ENCODE measurements around the gene TOR4A.

Gene TOR4A

GRCh38 chr9:137273611-137274320, 3.8 kb upstream of the TOR4A start:
- TF ChIP-seq, protein P1, sequence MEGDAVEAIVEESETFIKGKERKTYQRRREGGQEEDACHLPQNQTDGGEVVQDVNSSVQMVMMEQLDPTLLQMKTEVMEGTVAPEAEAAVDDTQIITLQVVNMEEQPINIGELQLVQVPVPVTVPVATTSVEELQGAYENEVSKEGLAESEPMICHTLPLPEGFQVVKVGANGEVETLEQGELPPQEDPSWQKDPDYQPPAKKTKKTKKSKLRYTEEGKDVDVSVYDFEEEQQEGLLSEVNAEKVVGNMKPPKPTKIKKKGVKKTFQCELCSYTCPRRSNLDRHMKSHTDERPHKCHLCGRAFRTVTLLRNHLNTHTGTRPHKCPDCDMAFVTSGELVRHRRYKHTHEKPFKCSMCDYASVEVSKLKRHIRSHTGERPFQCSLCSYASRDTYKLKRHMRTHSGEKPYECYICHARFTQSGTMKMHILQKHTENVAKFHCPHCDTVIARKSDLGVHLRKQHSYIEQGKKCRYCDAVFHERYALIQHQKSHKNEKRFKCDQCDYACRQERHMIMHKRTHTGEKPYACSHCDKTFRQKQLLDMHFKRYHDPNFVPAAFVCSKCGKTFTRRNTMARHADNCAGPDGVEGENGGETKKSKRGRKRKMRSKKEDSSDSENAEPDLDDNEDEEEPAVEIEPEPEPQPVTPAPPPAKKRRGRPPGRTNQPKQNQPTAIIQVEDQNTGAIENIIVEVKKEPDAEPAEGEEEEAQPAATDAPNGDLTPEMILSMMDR (IDR thresholded peaks at IDR 0.05; ENCODE audit: insufficient read depth, low read length, missing control alignments): no peak
- ChIA-PET POLR2A (interaction anchor here (1.2 to 1.4 kb wide), 2 partner anchors 9 to 33 kb away, joined by 3 to 4 read pairs; partner anchors contain the start of gene TUBB4B), CTCF (interaction anchor here (0.8 to 2.2 kb wide), 4 partner anchors 9 to 47 kb away, joined by 3 to 5 read pairs (median 3); partner anchors contain the start of gene RNF224)
- no peak overlapping the region for H3K4me3 ChIP-seq (ENCODE audit: low read depth, low read length)
- no peak for DNase-seq (ENCODE audit: low read depth, low spot score)

GRCh38 chr9:137275203-137275587, 2.3 kb upstream of the TOR4A start:
- TF ChIP-seq, protein P1 (IDR thresholded peaks at IDR 0.05; ENCODE audit: insufficient read depth, low read length, missing control alignments): no peak
- ChIA-PET CTCF (no interaction called here), POLR2A (interaction anchor here (1.4 kb wide), 1 partner anchor 10 kb away, joined by 3 read pairs; no protein-coding TSS in a partner anchor)
- no peak overlapping the region for H3K4me3 ChIP-seq (ENCODE audit: low read depth, low read length)
- DNase-seq (ENCODE audit: low read depth, low spot score): no peak

DNA sequence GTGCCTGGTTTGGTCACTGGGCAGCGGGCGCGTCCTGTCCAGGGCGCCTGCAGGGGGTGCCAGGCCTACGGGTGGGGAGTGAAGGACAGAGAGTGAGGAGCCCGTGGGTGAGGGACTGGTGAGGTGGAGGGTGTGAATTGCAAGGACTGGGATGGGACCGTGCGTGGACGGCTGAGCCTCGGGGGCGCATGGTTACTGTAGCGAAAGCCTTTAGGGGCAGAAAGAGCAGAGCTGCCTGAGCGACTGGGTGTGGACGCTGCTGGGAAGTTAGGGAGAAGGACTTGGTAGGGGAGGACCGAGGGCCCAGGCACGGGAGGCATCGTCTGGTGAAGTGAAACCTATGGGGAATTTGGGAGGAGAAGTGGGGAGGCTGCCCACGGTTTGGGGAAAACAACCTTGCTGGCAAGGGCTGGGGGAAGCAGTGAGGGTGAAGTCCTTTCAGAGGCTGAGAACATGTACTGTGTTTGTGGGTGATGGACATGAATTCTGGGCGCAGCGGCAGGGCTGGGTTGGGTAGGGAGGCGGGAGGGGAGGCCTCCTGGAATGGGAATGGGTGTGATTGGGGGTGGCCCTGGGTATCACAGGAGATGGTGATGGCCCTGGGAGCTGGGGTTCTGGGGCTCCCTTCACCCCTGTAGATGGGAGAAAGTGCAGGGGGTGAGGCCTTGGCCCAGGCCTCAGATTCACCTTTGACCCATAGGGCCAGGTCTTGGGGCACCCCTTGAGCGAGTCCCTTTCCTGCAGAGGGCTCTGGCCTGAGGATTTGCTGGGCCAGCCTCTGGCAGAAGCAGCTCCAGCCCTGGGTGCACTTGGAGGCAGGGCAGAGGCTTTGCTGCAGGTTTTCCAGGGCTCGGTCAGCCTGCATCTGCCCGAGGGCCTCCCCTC, 1.7 kb upstream of the TOR4A start:
- no peak for DNase-seq (ENCODE audit: low read depth, low spot score)
- TF ChIP-seq, protein P1 (IDR thresholded peaks at IDR 0.05; ENCODE audit: insufficient read depth, low read length, missing control alignments): no peak
- ChIA-PET CTCF (interaction anchor here (1.9 kb wide), 1 partner anchor 39 kb away, joined by 7 read pairs; no protein-coding TSS in a partner anchor), POLR2A (interaction anchor here (2.2 kb wide), 1 partner anchor 35 kb away, joined by 18 read pairs; the partner anchor contains the start of gene TUBB4B)
- no peak overlapping the region for H3K4me3 ChIP-seq (ENCODE audit: low read depth, low read length)

DNA sequence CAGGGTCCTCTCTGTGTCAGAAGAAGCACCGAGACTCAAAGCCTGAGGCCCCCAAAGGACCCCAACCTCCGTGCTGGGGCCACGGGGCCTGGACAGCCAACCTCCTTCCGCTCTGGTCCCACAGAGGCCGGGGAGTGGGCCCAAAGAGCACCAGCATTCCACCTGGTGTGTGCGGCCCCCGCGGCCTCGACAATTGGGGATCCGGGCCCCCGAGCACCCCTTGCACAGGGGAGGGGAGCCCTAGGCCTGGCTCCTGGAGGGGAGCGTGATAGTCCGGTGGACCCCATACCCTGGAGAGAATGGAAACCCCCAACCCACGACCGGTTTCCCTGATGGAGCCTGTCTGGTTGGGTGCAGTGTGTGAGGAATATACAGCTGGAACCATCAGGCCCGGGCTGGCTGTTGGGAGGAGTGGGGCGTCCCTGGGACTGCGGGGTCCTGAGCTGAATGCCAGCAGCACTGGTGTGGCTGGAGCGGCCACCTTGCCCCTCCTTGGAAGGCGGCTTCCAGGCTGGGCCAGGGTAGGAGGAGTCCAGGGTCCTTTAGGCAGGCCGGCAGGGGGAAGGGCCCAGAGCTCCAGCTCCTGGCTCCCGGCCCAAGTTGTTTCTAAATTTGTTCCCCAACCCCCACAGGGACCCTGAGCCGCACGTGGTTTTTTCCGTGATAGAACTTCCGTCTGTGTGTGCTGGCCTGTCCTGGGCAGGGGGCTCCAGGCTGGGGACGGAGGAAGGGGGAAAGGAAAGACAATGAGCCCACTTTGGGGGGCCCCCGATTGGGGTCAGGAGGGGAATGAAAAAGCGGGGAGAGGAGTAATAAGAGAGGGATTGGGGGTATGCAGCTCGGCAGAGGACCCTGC, 825 bp upstream of the TOR4A start:
- POLR2A ChIA-PET: interaction anchor here (1.0 to 2.2 kb wide), 3 partner anchors 12 to 36 kb away, joined by 4 to 18 read pairs (median 8); partner anchors contain the start of gene TUBB4B
- CTCF ChIA-PET: interaction anchor here (0.9 to 1.9 kb wide), 8 partner anchors 9 to 168 kb away, joined by 3 to 7 read pairs (median 6); partner anchors contain the start of genes EXD3 and NOXA1
- peak overlapping the region; percentile 63; the same call in 1 of the 2 replicates for H3K4me3 ChIP-seq (ENCODE audit: low read depth, low read length)
- TF ChIP-seq, protein P1 (IDR thresholded peaks at IDR 0.05; ENCODE audit: insufficient read depth, low read length, missing control alignments): no peak
- no peak for DNase-seq (ENCODE audit: low read depth, low spot score)

- peak overlapping the region; percentile 63 for H3K4me3 ChIP-seq (ENCODE audit: low read depth, low read length)
- POLR2A ChIA-PET: interaction anchor here (1.0 to 2.2 kb wide), 3 partner anchors 14 to 37 kb away, joined by 4 to 18 read pairs (median 8); partner anchors contain the start of gene TUBB4B
- CTCF ChIA-PET: interaction anchor here (0.8 to 1.9 kb wide), 6 partner anchors 9 to 145 kb away, joined by 3 to 7 read pairs (median 6); partner anchors contain the start of genes EXD3 and NOXA1
- TF ChIP-seq, protein P1 (IDR thresholded peaks at IDR 0.05; ENCODE audit: insufficient read depth, low read length, missing control alignments): no peak
- no peak for DNase-seq (ENCODE audit: low read depth, low spot score)
These were observed 655 bp downstream of the TOR4A start for GRCh38 chr9:137278061-137278701.
